ENCODE data around the gene TMEM214. TPM values are rescaled to one million over a fixed set of nuclear protein-coding genes. Genes with fewer than 3 reads are reported as not detected.

The TMEM214 gene
- polyA plus RNA-seq, 1 donor (not counting 4 experiments of a cell fraction or from before 2014, with no cell fraction given) = 38.0 TPM

DNA sequence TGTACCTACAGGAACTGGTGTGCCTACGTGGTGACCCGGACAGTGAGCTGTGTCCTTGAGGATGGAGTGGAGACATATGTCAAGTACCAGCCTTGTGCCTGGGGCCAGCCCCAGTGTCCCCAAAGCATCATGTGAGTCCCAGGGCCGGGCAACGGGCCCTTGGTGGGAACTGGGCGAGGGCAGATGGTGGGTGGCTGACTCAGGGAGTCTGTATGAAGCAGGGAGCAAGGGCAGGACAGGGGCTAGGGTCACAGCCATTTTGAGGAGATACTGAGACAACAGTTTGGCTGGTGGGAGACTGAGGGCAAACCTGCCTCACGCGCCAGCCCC, 47.3 kb downstream of the TMEM214 start:
- H3K9me1 ChIP-seq (ENCODE audit: control insufficient read depth, extremely low read depth, insufficient read depth, low read length) = no peaks in the 10 kb centered on the region
- DNase-seq (ENCODE audit: low read depth, low spot score) (no peak), FAIRE-seq (no peak)
- no peak overlapping the region for H3K4me2 ChIP-seq (ENCODE audit: control insufficient read depth, extremely low read depth, insufficient read depth, low read depth, low read length)
- H3K36me3 ChIP-seq (ENCODE audit: control insufficient read depth in 2 of 2, extremely low read depth in 1 of 2, insufficient read depth in 2 of 2, low read length in 2 of 2) = no peaks in the 10 kb centered on the region
- peaks cover 14% of the 10 kb centered on the region for H3K4me1 ChIP-seq (ENCODE audit: control insufficient read depth, extremely low read depth, insufficient read depth, low read length)
- no peak overlapping the region for H3K9ac ChIP-seq (ENCODE audit: control insufficient read depth, extremely low read depth, insufficient read depth, low read length)
- H3K27ac ChIP-seq (ENCODE audit: control insufficient read depth, insufficient read depth, low read length) = no peak overlapping the region
- no peak overlapping the region for H3K4me3 ChIP-seq (ENCODE audit: control insufficient read depth in 2 of 3, extremely low read depth in 1 of 3, insufficient read depth in 2 of 3, low read depth in 1 of 3, low read length in 3 of 3)
- no peaks in the 10 kb centered on the region for H3K9me3 ChIP-seq (ENCODE audit: control insufficient read depth, low read depth, low read length)
- dilution Hi-C loops (cut with MboI; ENCODE audit: extremely low pct_ligation_motif_present, low sequenced_read_pairs) = no loop called here
- no peaks in the 10 kb centered on the region for H3K27me3 ChIP-seq (ENCODE audit: control insufficient read depth, extremely low read depth, insufficient read depth, low read length)
- H2AFZ ChIP-seq (ENCODE audit: control insufficient read depth, low read length) = no peak overlapping the region
- H4K20me1 ChIP-seq (ENCODE audit: control insufficient read depth, extremely low read depth, insufficient read depth, low read length) = no peaks in the 10 kb centered on the region
- H3K79me2 ChIP-seq (ENCODE audit: control insufficient read depth, insufficient read depth, low read length) = no peaks in the 10 kb centered on the region
- TF ChIP-seq, protein P1, sequence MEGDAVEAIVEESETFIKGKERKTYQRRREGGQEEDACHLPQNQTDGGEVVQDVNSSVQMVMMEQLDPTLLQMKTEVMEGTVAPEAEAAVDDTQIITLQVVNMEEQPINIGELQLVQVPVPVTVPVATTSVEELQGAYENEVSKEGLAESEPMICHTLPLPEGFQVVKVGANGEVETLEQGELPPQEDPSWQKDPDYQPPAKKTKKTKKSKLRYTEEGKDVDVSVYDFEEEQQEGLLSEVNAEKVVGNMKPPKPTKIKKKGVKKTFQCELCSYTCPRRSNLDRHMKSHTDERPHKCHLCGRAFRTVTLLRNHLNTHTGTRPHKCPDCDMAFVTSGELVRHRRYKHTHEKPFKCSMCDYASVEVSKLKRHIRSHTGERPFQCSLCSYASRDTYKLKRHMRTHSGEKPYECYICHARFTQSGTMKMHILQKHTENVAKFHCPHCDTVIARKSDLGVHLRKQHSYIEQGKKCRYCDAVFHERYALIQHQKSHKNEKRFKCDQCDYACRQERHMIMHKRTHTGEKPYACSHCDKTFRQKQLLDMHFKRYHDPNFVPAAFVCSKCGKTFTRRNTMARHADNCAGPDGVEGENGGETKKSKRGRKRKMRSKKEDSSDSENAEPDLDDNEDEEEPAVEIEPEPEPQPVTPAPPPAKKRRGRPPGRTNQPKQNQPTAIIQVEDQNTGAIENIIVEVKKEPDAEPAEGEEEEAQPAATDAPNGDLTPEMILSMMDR (optimal IDR thresholded peaks at IDR 0.05 in 1 of 3, IDR thresholded peaks at IDR 0.05 in 1 of 3, conservative IDR thresholded peaks at IDR 0.05 in 1 of 3; ENCODE audit: extremely low read depth in 1 of 3, insufficient read depth in 2 of 3, low read length in 3 of 3) = no peak
- TF ChIP-seq EZH2 (IDR thresholded peaks at IDR 0.05; ENCODE audit: low read length) = no peak

DNA sequence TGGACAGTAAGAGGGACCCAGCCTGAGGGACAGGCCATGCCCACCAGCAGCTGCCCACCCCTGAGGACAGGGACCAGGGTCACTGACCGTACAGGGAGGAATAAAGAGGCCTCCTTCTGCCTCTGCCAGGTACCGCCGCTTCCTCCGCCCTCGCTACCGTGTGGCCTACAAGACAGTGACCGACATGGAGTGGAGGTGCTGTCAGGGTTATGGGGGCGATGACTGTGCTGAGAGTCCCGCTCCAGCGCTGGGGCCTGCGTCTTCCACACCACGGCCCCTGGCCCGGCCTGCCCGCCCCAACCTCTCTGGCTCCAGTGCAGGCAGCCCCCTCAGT, 47.8 kb downstream of the TMEM214 start:
- no peak for TF ChIP-seq EZH2 (IDR thresholded peaks at IDR 0.05; ENCODE audit: low read length)
- TF ChIP-seq, protein P1 (optimal IDR thresholded peaks at IDR 0.05 in 1 of 3, IDR thresholded peaks at IDR 0.05 in 1 of 3, conservative IDR thresholded peaks at IDR 0.05 in 1 of 3; ENCODE audit: extremely low read depth in 1 of 3, insufficient read depth in 2 of 3, low read length in 3 of 3) = no peak
- no peak overlapping the region for H3K9ac ChIP-seq (ENCODE audit: control insufficient read depth, extremely low read depth, insufficient read depth, low read length)
- peaks cover 18% of the 10 kb centered on the region for H3K4me1 ChIP-seq (ENCODE audit: control insufficient read depth, extremely low read depth, insufficient read depth, low read length)
- FAIRE-seq = no peak
- no peaks in the 10 kb centered on the region for H3K36me3 ChIP-seq (ENCODE audit: control insufficient read depth in 2 of 2, extremely low read depth in 1 of 2, insufficient read depth in 2 of 2, low read length in 2 of 2)
- no peak overlapping the region for H3K4me2 ChIP-seq (ENCODE audit: control insufficient read depth, extremely low read depth, insufficient read depth, low read depth, low read length)
- peak overlapping the region; percentile 26 for H2AFZ ChIP-seq (ENCODE audit: control insufficient read depth, low read length)
- H3K9me1 ChIP-seq (ENCODE audit: control insufficient read depth, extremely low read depth, insufficient read depth, low read length) = no peaks in the 10 kb centered on the region
- no peaks in the 10 kb centered on the region for H3K27me3 ChIP-seq (ENCODE audit: control insufficient read depth, extremely low read depth, insufficient read depth, low read length)
- dilution Hi-C loops (cut with MboI; ENCODE audit: extremely low pct_ligation_motif_present, low sequenced_read_pairs) = no loop called here
- H4K20me1 ChIP-seq (ENCODE audit: control insufficient read depth, extremely low read depth, insufficient read depth, low read length) = no peaks in the 10 kb centered on the region
- DNase-seq (ENCODE audit: low read depth, low spot score) = no peak
- no peaks in the 10 kb centered on the region for H3K79me2 ChIP-seq (ENCODE audit: control insufficient read depth, insufficient read depth, low read length)
- H3K27ac ChIP-seq (ENCODE audit: control insufficient read depth, insufficient read depth, low read length) = no peak overlapping the region
- H3K4me3 ChIP-seq (ENCODE audit: control insufficient read depth in 2 of 3, extremely low read depth in 1 of 3, insufficient read depth in 2 of 3, low read depth in 1 of 3, low read length in 3 of 3) = no peak overlapping the region
- no peaks in the 10 kb centered on the region for H3K9me3 ChIP-seq (ENCODE audit: control insufficient read depth, low read depth, low read length)
